ENCODE data around the gene MGAT3. TPM values are rescaled to one million over a fixed set of nuclear protein-coding genes. Genes with fewer than 3 reads are reported as not detected.

Gene MGAT3
- total RNA-seq, 2 donors from 2014 or later = 8.9 to 19.1 TPM

- Histone ChIP-seq H3K27ac (no peak overlapping the region), H3K9ac (ENCODE audit: low read depth in 2 of 2, low read length in 2 of 2) (no peak overlapping the region), H3K4me3 (no peak overlapping the region), H3K27me3 (no peaks in the 10 kb centered on the region), H3K4me1 (no peaks in the 10 kb centered on the region), H3K9me3 (no peaks in the 10 kb centered on the region), H3K36me3 (no peaks in the 10 kb centered on the region)
- intact Hi-C loops (cut with DNase I) = no loop called here
- no peak for DNase-seq
- TF ChIP-seq, protein P1, sequence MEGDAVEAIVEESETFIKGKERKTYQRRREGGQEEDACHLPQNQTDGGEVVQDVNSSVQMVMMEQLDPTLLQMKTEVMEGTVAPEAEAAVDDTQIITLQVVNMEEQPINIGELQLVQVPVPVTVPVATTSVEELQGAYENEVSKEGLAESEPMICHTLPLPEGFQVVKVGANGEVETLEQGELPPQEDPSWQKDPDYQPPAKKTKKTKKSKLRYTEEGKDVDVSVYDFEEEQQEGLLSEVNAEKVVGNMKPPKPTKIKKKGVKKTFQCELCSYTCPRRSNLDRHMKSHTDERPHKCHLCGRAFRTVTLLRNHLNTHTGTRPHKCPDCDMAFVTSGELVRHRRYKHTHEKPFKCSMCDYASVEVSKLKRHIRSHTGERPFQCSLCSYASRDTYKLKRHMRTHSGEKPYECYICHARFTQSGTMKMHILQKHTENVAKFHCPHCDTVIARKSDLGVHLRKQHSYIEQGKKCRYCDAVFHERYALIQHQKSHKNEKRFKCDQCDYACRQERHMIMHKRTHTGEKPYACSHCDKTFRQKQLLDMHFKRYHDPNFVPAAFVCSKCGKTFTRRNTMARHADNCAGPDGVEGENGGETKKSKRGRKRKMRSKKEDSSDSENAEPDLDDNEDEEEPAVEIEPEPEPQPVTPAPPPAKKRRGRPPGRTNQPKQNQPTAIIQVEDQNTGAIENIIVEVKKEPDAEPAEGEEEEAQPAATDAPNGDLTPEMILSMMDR (IDR thresholded peaks at IDR 0.05) = no peak
Measured at GRCh38 chr22:39434243-39434653, 22.6 kb upstream of the MGAT3 start.

- no peak for DNase-seq
Measured at GRCh38 chr22:39434721-39435120, 22.1 kb upstream of the MGAT3 start.

DNA sequence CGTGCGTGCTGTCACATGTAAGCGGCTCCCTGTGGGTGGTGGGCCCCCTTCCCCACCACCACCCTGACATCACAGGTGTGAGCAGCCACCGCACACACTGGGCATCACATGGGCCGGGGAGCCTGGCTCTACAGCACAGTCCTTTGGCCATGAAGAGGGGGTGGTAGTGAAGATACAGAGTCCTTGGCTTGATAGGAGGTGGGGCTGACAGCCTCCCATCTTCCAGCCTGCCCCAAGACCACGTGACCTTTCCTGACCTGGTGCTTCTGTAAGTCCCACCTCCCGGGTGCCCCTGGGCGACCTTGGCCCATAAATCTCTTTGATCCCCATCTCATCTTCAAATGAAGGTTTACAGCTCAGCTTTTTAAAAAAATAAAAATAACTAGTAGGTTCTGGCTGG is 21.2 kb upstream of the MGAT3 start:
- no peaks in the 10 kb centered on the region for H3K27me3 ChIP-seq
- H3K4me1 ChIP-seq = no peaks in the 10 kb centered on the region
- H3K9ac ChIP-seq (ENCODE audit: low read depth in 2 of 2, low read length in 2 of 2) = no peak overlapping the region
- intact Hi-C loops (cut with DNase I) = no loop called here
- TF ChIP-seq, protein P1 (IDR thresholded peaks at IDR 0.05) = no peak
- H3K9me3 ChIP-seq = no peaks in the 10 kb centered on the region
- H3K4me3 ChIP-seq = no peak overlapping the region
- no peak for DNase-seq
- no peaks in the 10 kb centered on the region for H3K36me3 ChIP-seq
- no peak overlapping the region for H3K27ac ChIP-seq

More at GRCh38 chr22:39434721-39435120, 22.1 kb upstream of the MGAT3 start:
- Histone ChIP-seq H3K27ac (no peak overlapping the region), H3K9me3 (no peaks in the 10 kb centered on the region), H3K27me3 (no peaks in the 10 kb centered on the region), H3K4me1 (no peaks in the 10 kb centered on the region), H3K36me3 (no peaks in the 10 kb centered on the region), H3K4me3 (no peak overlapping the region), H3K9ac (ENCODE audit: low read depth in 2 of 2, low read length in 2 of 2) (no peak overlapping the region)
- intact Hi-C loops (cut with DNase I) = no loop called here
- TF ChIP-seq, protein P1 (IDR thresholded peaks at IDR 0.05) = no peak

- Histone ChIP-seq H3K36me3 (no peaks in the 10 kb centered on the region), H3K9me3 (no peaks in the 10 kb centered on the region), H3K27ac (no peak overlapping the region), H3K9ac (ENCODE audit: low read depth in 2 of 2, low read length in 2 of 2) (peak overlapping the region; percentile 35 to 72), H3K27me3 (no peaks in the 10 kb centered on the region), H3K4me3 (no peak overlapping the region), H3K4me1 (no peaks in the 10 kb centered on the region)
- TF ChIP-seq, protein P1 (IDR thresholded peaks at IDR 0.05) = no peak
- no peak for DNase-seq
- intact Hi-C loops (cut with DNase I) = no loop called here
Measured at GRCh38 chr22:39437791-39438704, 18.8 kb upstream of the MGAT3 start.

DNA sequence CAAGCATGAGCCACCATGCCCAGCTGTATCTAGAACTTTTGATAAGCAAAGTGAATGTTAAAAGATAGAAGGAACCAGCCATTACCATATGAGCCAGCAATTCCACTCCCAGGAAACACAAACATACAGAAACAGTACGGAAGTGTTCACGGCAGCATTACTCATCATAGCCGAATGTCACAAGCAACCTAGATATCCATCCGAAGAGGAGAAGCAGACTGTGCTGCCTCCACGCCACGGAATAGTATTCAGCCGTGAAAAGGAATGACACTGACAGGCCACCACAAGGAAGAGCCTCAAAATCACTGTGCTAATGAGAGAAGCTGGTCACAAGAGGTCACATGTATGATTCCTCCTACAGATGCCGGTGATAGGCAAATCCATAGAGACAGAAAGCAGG is 17.6 kb upstream of the MGAT3 start:
- Histone ChIP-seq H3K4me1 (no peaks in the 10 kb centered on the region), H3K27me3 (no peaks in the 10 kb centered on the region), H3K4me3 (no peak overlapping the region), H3K36me3 (no peaks in the 10 kb centered on the region), H3K27ac (no peak overlapping the region), H3K9ac (ENCODE audit: low read depth in 2 of 2, low read length in 2 of 2) (no peak overlapping the region), H3K9me3 (no peaks in the 10 kb centered on the region)
- intact Hi-C loops (cut with DNase I) = no loop called here
- DNase-seq = no peak
- TF ChIP-seq, protein P1 (IDR thresholded peaks at IDR 0.05) = no peak

Measured in colonic mucosa (tissue), 4 donors.